DOHH2 (cell line): ENCODE results near the gene UACA.
"Not testable (repeated sequence)": the region's sequence is repeated elsewhere in the genome, so short reads cannot be mapped to it uniquely, and the experiment has no call there.

Experiments used
- H3F3A ChIP-seq: fragments of 200-600 bp; sonication (generic), shearing (Covaris generic); 2 replicates; pipeline ENCODE4 v1.6.0; 2016; ENCODE audit warnings: antibody characterized with exemption, mild to moderate bottlenecking; ENCODE audit not compliant: control insufficient read depth, insufficient read depth
- H3K27ac ChIP-seq: fragments of 200-600 bp; sonication (generic); 2 replicates; pipeline ENCODE4 v1.5.1; 2014; ENCODE audit warnings: low read depth, mild to moderate bottlenecking, low read length, moderate library complexity
- H3K27me3 ChIP-seq: fragments of 200-600 bp; sonication (generic); 2 replicates; pipeline ENCODE4 v1.6.1; 2014; ENCODE audit warnings: mild to moderate bottlenecking, low read length, mixed read lengths; ENCODE audit not compliant: control insufficient read depth
- H3K36me3 ChIP-seq: fragments of 200-600 bp; sonication (generic); 2 replicates; pipeline ENCODE4 v1.6.1; 2014; ENCODE audit warnings: mild to moderate bottlenecking, low read length, moderate library complexity, mixed read lengths; ENCODE audit not compliant: control insufficient read depth
- H3K4me1 ChIP-seq: fragments of 200-600 bp; sonication (generic); 2 replicates; pipeline ENCODE4 v1.6.1; 2014; ENCODE audit warnings: mild to moderate bottlenecking, low read length, mixed read lengths; ENCODE audit not compliant: control insufficient read depth
- H3K4me2 ChIP-seq: fragments of 200-600 bp; sonication (generic); 2 replicates; pipeline ENCODE4 v1.6.0; 2014; ENCODE audit warnings: mild to moderate bottlenecking, low read length, moderate library complexity
- H3K4me3 ChIP-seq: fragments of 200-600 bp; sonication (generic); 2 replicates; pipeline ENCODE4 v1.5.1; 2014; ENCODE audit warnings: mild to moderate bottlenecking, low read length, mixed read lengths
- H3K79me2 ChIP-seq: fragments of 200-600 bp; sonication (generic); 2 replicates; pipeline ENCODE4 v1.6.1; 2014; ENCODE audit warnings: mild to moderate bottlenecking, low read length, mixed read lengths; ENCODE audit not compliant: control insufficient read depth
- H3K9me2 ChIP-seq: fragments of 200-600 bp; sonication (generic); replicated peaks from 2 replicates; pipeline ENCODE4 v1.6.1; 2014; ENCODE audit warnings: mild to moderate bottlenecking, low read length, mixed read lengths; ENCODE audit not compliant: control insufficient read depth
- H3K9me3 ChIP-seq: fragments of 200-600 bp; sonication (generic); 2 replicates; pipeline ENCODE4 v1.6.1; 2014; ENCODE audit warnings: antibody characterized with exemption, low read length, mixed read lengths; ENCODE audit not compliant: control insufficient read depth, insufficient read depth
- H4K20me1 ChIP-seq: fragments of 200-600 bp; sonication (generic); 2 replicates; pipeline ENCODE4 v1.6.0; 2014; ENCODE audit warnings: low read depth, mild to moderate bottlenecking, antibody characterized with exemption, low read length, moderate library complexity; ENCODE audit not compliant: control insufficient read depth, insufficient read depth
- CTCF ChIP-seq: fragments of 200-600 bp; sonication (generic); IDR thresholded peaks from one replicate; pipeline ENCODE4 v1.5.1; 2014; ENCODE audit warnings: antibody characterized with exemption, mild to moderate bottlenecking, low read depth, low read length; ENCODE audit not compliant: poor library complexity, severe bottlenecking
- EZH2phosphoT487 ChIP-seq: fragments of 200-600 bp; sonication (generic); IDR thresholded peaks from 2 replicates; pipeline ENCODE4 v1.6.1; 2017; ENCODE audit warnings: borderline replicate concordance, mild to moderate bottlenecking, antibody characterized with exemption, low read length, moderate library complexity, mixed read lengths

Gene UACA

GRCh38 chr15:70617076-70617910, 146.1 kb downstream of the UACA start:
- H3K9me3 ChIP-seq: no peaks in the 10 kb centered on the region

GRCh38 chr15:70616311-70616756, 147.0 kb downstream of the UACA start:
- not testable (repeated sequence) for H3K27ac ChIP-seq

More at GRCh38 chr15:70617076-70617910, 146.1 kb downstream of the UACA start:
- Histone ChIP-seq H3K79me2 (no peaks in the 10 kb centered on the region), H3F3A (no peaks in the 10 kb centered on the region), H3K27me3 (no peaks in the 10 kb centered on the region), H3K4me3 (no peak overlapping the region), H3K36me3 (no peaks in the 10 kb centered on the region), H3K9me2 (no peaks in the 10 kb centered on the region), H3K27ac (no peak overlapping the region), H3K4me2 (no peak overlapping the region), H3K4me1 (no peaks in the 10 kb centered on the region), H4K20me1 (no peaks in the 10 kb centered on the region)
- TF ChIP-seq CTCF (no peak), EZH2phosphoT487 (no peak)

GRCh38 chr15:70615435-70616310, 147.7 kb downstream of the UACA start:
- no peak for TF ChIP-seq EZH2phosphoT487
- no peak for TF ChIP-seq CTCF
- no peak overlapping the region for H3K4me3 ChIP-seq
- no peaks in the 10 kb centered on the region for H3K9me2 ChIP-seq
- H3K9me3 ChIP-seq: no peaks in the 10 kb centered on the region
- no peak overlapping the region for H3K27ac ChIP-seq
- no peaks in the 10 kb centered on the region for H3F3A ChIP-seq
- H3K36me3 ChIP-seq: no peaks in the 10 kb centered on the region
- H3K27me3 ChIP-seq: no peaks in the 10 kb centered on the region
- no peaks in the 10 kb centered on the region for H3K79me2 ChIP-seq
- H3K4me1 ChIP-seq: no peaks in the 10 kb centered on the region
- no peak overlapping the region for H3K4me2 ChIP-seq
- H4K20me1 ChIP-seq: no peaks in the 10 kb centered on the region

More at GRCh38 chr15:70616311-70616756, 147.0 kb downstream of the UACA start:
- H3K4me3 ChIP-seq, H3K9me3 ChIP-seq, H3K36me3 ChIP-seq, H4K20me1 ChIP-seq, H3K4me1 ChIP-seq, H3K79me2 ChIP-seq, H3K4me2 ChIP-seq, H3F3A ChIP-seq, H3K27me3 ChIP-seq, H3K9me2 ChIP-seq: not testable (repeated sequence)

DNA sequence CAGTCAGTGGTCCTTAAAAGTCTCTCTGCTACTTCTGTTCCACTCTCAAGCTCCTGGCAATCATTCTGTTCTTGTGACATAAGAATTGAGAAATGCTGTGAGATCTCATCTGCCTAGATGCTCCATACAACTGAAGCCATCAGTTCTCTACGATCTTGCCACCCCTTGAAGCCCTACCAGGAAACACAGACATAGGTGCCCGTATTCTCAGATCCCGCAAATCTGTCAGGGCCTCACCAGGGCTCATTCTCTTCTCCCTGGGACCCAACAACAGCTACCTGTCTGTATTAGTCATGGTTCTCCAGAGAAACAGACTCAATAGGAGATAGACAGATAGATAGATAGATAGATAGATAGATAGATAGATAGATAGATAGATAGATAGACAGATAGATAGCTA, 149.1 kb downstream of the UACA start:
- H3K79me2 ChIP-seq: no peaks in the 10 kb centered on the region
- H3K27ac ChIP-seq: no peak overlapping the region
- TF ChIP-seq CTCF (no peak), EZH2phosphoT487 (no peak)

More for the DNA sequence above, 149.1 kb downstream of the UACA start:
- Histone ChIP-seq H4K20me1 (no peaks in the 10 kb centered on the region), H3K4me1 (no peaks in the 10 kb centered on the region), H3F3A (no peaks in the 10 kb centered on the region), H3K36me3 (no peaks in the 10 kb centered on the region), H3K9me3 (no peaks in the 10 kb centered on the region), H3K4me2 (no peak overlapping the region), H3K27me3 (no peaks in the 10 kb centered on the region), H3K9me2 (no peaks in the 10 kb centered on the region), H3K4me3 (no peak overlapping the region)
